HCT116 (cell line): ENCODE measurements around the gene CNNM3. TPM values are rescaled to one million over a fixed set of nuclear protein-coding genes. Genes with fewer than 3 reads are reported as not detected.

Experiments used
- ATAC-seq: fragments of 200-7000 bp; cut with Tn5 transposase; 2 replicates; pipeline ENCODE4 v1.9.1; 2020; ENCODE audit warnings: mild to moderate bottlenecking, moderate library complexity
- BruUV-seq: library from RNA; stranded (reverse); fragments of 400-500 nt; replicated peaks from 2 replicates; lab custom pipeline; 2021; lab: Mats Ljungman, UMichigan
- CTCF ChIA-PET: fragments of 300-600 bp; sonication (Branson Sonifier 250); formaldehyde crosslinking; loops from one replicate; lab custom pipeline; 2021; ENCODE audit warnings: antibody characterized with exemption; lab: Charles Lee
- POLR2A ChIA-PET: fragments of 300-600, 350-600 bp; sonication (Branson Sonifier 250); formaldehyde crosslinking; loops from one replicate; lab custom pipeline; 2021; ENCODE audit warnings: antibody characterized with exemption; lab: Charles Lee
- RAD21 ChIA-PET, 2 experiments: fragments of 300-600 bp; sonication (Branson Sonifier 250); formaldehyde crosslinking; loops; one replicate each; lab custom pipeline; 2023; ENCODE audit warnings: low total read pairs in 2 of 2; ENCODE audit not compliant: uncharacterized antibody in 2 of 2, unreplicated experiment in 2 of 2, low non-redundant PET in 1 of 2; lab: Charles Lee
- DNase-seq: peaks from one replicate; pipeline ENCODE4 v3.0.0-alpha.2; 2010; ENCODE audit warnings: low read depth, low spot score
- H2AFZ ChIP-seq: fragments of 200-600 bp; shearing (Covaris generic), sonication (generic); 2 replicates; pipeline ENCODE4 v1.6.1; 2017; ENCODE audit warnings: low read depth, mixed run types, mixed read lengths, antibody characterized with exemption, low read length; ENCODE audit not compliant: poor library complexity, severe bottlenecking
- H3K27ac ChIP-seq: 2 replicates; pipeline ENCODE4 v1.5.1; 2012; ENCODE audit warnings: low read depth, low read length
- H3K27me3 ChIP-seq: fragments of 200-600 bp; sonication (generic); 2 replicates; pipeline ENCODE4 v1.6.1; 2016; ENCODE audit warnings: mixed run types, low read length, mixed read lengths; ENCODE audit not compliant: insufficient read depth
- H3K36me3 ChIP-seq, 2 experiments: fragments of 200-500 bp in 1 of 2; fragments of 200-600 bp in 1 of 2; sonication (Bioruptor generic) in 1 of 2; sonication (generic) in 1 of 2; 2 replicates each; pipeline versions ENCODE4 v1.5.1 to v1.6.1; 2014 to 2016; ENCODE audit warnings: low read length in 2 of 2, inconsistent platforms in 1 of 2, mixed read lengths in 1 of 2, mixed run types in 1 of 2; ENCODE audit not compliant: insufficient read depth in 2 of 2, control insufficient read depth in 1 of 2
- H3K4me1 ChIP-seq, 2 experiments: fragments of 200-600 bp in 1 of 2; sonication (generic) in 1 of 2; 2 replicates each; pipeline versions ENCODE4 v1.5.1 to v1.6.1; 2012 to 2017; ENCODE audit warnings: low read length in 2 of 2, inconsistent platforms in 1 of 2, mild to moderate bottlenecking in 1 of 2, mixed read lengths in 1 of 2, mixed run types in 1 of 2, moderate library complexity in 1 of 2; ENCODE audit not compliant: insufficient read depth in 2 of 2, control insufficient read depth in 1 of 2
- H3K4me2 ChIP-seq: fragments of 200-600 bp; sonication (generic); 2 replicates; pipeline ENCODE4 v1.6.1; 2017; ENCODE audit warnings: mixed run types, low read length, mixed read lengths
- H3K4me3 ChIP-seq, 2 experiments: fragments of 200-600 bp in 1 of 2; sonication (generic) in 1 of 2; replicated peaks in 1 of 2; 2 replicates each; pipeline ENCODE4 v1.5.1; 2011 to 2016; ENCODE audit warnings: low read length in 2 of 2, control low read depth in 1 of 2, low read depth in 1 of 2, mild to moderate bottlenecking in 1 of 2, mixed read lengths in 1 of 2, mixed run types in 1 of 2
- H3K79me2 ChIP-seq: fragments of 200-600 bp; sonication (generic); 2 replicates; pipeline ENCODE4 v1.6.1; 2017; ENCODE audit warnings: mild to moderate bottlenecking, mixed run types, low read length, moderate library complexity, mixed read lengths; ENCODE audit not compliant: insufficient read depth
- H3K9ac ChIP-seq: fragments of 200-600 bp; sonication (generic); 2 replicates; pipeline ENCODE4 v1.6.1; 2016; ENCODE audit warnings: low read length, mixed read lengths
- H3K9me2 ChIP-seq: fragments of 200-600 bp; sonication (generic), shearing (Covaris generic); 2 replicates; pipeline ENCODE4 v1.6.1; 2017; ENCODE audit warnings: mixed run types, mild to moderate bottlenecking, moderate library complexity; ENCODE audit not compliant: insufficient read depth
- H3K9me3 ChIP-seq, 2 experiments: fragments of 200-500 bp in 1 of 2; fragments of 200-600 bp in 1 of 2; sonication (Bioruptor generic) in 1 of 2; sonication (generic) in 1 of 2; 2 replicates each; pipeline ENCODE4 v1.6.1; 2014 to 2017; ENCODE audit warnings: low read length in 2 of 2, mixed read lengths in 2 of 2, inconsistent platforms in 1 of 2, low read depth in 1 of 2, mild to moderate bottlenecking in 1 of 2, mixed run types in 1 of 2, moderate library complexity in 1 of 2; ENCODE audit not compliant: control insufficient read depth in 1 of 2, insufficient read depth in 1 of 2
- H4K20me1 ChIP-seq: fragments of 200-600 bp; sonication (generic), shearing (Covaris generic); 2 replicates; pipeline ENCODE4 v1.6.1; 2017; ENCODE audit warnings: mixed run types, mild to moderate bottlenecking, moderate library complexity; ENCODE audit not compliant: insufficient read depth
- ATF3 ChIP-seq: IDR thresholded peaks from 2 replicates; pipeline ENCODE4 v1.6.1; 2012
- CBX3 ChIP-seq: IDR thresholded peaks from 2 replicates; pipeline ENCODE4 v1.6.1; 2012; ENCODE audit warnings: low read depth
- CEBPB ChIP-seq: IDR thresholded peaks from 2 replicates; pipeline ENCODE4 v1.6.1; 2012; ENCODE audit warnings: low read depth
- EGR1 ChIP-seq: IDR thresholded peaks from 2 replicates; pipeline ENCODE4 v1.6.1; 2012; ENCODE audit warnings: low read depth
- POLR2A ChIP-seq: IDR thresholded peaks from 2 replicates; pipeline ENCODE4 v1.7.0; 2011; ENCODE audit warnings: borderline replicate concordance; ENCODE audit not compliant: insufficient read depth, insufficient read length; ENCODE audit errors: extremely low read depth
- POLR2AphosphoS5 ChIP-seq: IDR thresholded peaks from 2 replicates; pipeline ENCODE4 v1.6.1; 2011; ENCODE audit warnings: mild to moderate bottlenecking, low read depth, low read length, moderate library complexity
- RAD21 ChIP-seq: IDR thresholded peaks from 2 replicates; pipeline ENCODE4 v1.6.1; 2012; ENCODE audit warnings: low read depth, mild to moderate bottlenecking
- REST ChIP-seq: IDR thresholded peaks from 2 replicates; pipeline ENCODE4 v1.6.1; 2012; ENCODE audit warnings: low read depth
- SIN3A ChIP-seq: IDR thresholded peaks from 2 replicates; pipeline ENCODE4 v1.6.1; 2012; ENCODE audit warnings: low read depth
- SP1 ChIP-seq: IDR thresholded peaks from 2 replicates; pipeline ENCODE4 v1.6.1; 2012; ENCODE audit warnings: low read depth
- SRF ChIP-seq: IDR thresholded peaks from 2 replicates; pipeline ENCODE4 v1.6.1; 2012; ENCODE audit warnings: low read depth
- TCF7L2 ChIP-seq: IDR thresholded peaks from 2 replicates; pipeline ENCODE4 v1.7.0; 2011; ENCODE audit warnings: borderline replicate concordance, inconsistent platforms; ENCODE audit not compliant: insufficient read depth, insufficient read length; ENCODE audit errors: extremely low read depth
- ZBTB33 ChIP-seq: IDR thresholded peaks from 2 replicates; pipeline ENCODE4 v1.6.1; 2011; ENCODE audit warnings: mild to moderate bottlenecking, low read length, moderate library complexity; ENCODE audit not compliant: insufficient replicate concordance; ENCODE audit errors: extremely low read depth
- ZFX ChIP-seq: fragments of 450-650 bp; IDR thresholded peaks from 2 replicates; pipeline ENCODE4 v1.6.1; 2017
- intact Hi-C: fragments of 100-400 bp; cut with micrococcal nuclease; formaldehyde crosslinking; loops from 2 replicates; pipeline ENCODE4 v1.10.0; 2022
- total RNA-seq: library from RNA; stranded (reverse); gene quantifications from one replicate; pipeline ENCODE4 v1.2.1, GENCODE V29; 2021; ENCODE audit not compliant: unreplicated experiment

The CNNM3 gene
- total RNA-seq, 1 experiment from 2014 or later: 31.1 TPM

GRCh38 chr2:96768083-96768561, 47.9 kb upstream of the CNNM3 start:
- POLR2A ChIA-PET: interaction anchor here (0.6 kb wide), 1 partner anchor 22 kb away, joined by 3 read pairs; no protein-coding TSS in a partner anchor
- intact Hi-C loops: loop anchor here (10.0 kb wide), 2 partner anchors 133 to 213 kb away; partner anchors contain the start of gene KANSL3
- H3K4me1 ChIP-seq: peaks cover 8 to 21% of the 10 kb centered on the region in 2 experiments; a peak in 3 of 4 replicates

More at GRCh38 chr2:96768083-96768561, 47.9 kb upstream of the CNNM3 start:
- no TSS peak for BruUV-seq
- H3K4me2 ChIP-seq: no peak overlapping the region
- CTCF ChIA-PET: no interaction called here
- DNase-seq (no peak), ATAC-seq (no peak)
- H3K27ac ChIP-seq: no peak overlapping the region
- H3K9me2 ChIP-seq: no peaks in the 10 kb centered on the region
- H3K36me3 ChIP-seq: 0 out of 4 replicates have a peak, but pooled peaks cover 0 to 4% of the 10 kb centered on the region in 2 experiments
- peaks cover 21% of the 10 kb centered on the region for H3K79me2 ChIP-seq
- H4K20me1 ChIP-seq: no peaks in the 10 kb centered on the region
- no peaks in the 10 kb centered on the region for H3K27me3 ChIP-seq
- TF ChIP-seq ATF3 (no peak), TCF7L2 (no peak), POLR2AphosphoS5 (no peak), RAD21 (no peak), ZFX (no peak), SP1 (no peak), ZBTB33 (no peak), EGR1 (no peak), SIN3A (no peak), CBX3 (no peak), CEBPB (no peak), POLR2A (no peak), REST (no peak), SRF (no peak)
- no peak overlapping the region for H3K9ac ChIP-seq
- no peak overlapping the region for H2AFZ ChIP-seq
- H3K9me3 ChIP-seq: no peaks in the 10 kb centered on the region
- RAD21 ChIA-PET: no interaction called here
- no peak overlapping the region for H3K4me3 ChIP-seq
